Activated CD4-positive, alpha-beta T cell treated with anti-CD3 and anti-CD28 coated beads for 4 hours (primary cell): ENCODE measurements around the gene HLF.

ENCODE experiments used
- DNase-seq, 2 donors: peaks; one replicate each; pipeline ENCODE4 v3.0.0-alpha.2; 2020

The HLF gene

GRCh38 chr17:55278173-55278961, 13.6 kb downstream of the HLF start:
- no peak for DNase-seq

- no peak for DNase-seq
Observed at GRCh38 chr17:55279203-55279602, 14.4 kb downstream of the HLF start.

- no peak for DNase-seq
Observed at GRCh38 chr17:55279788-55280187, 15.0 kb downstream of the HLF start.

GRCh38 chr17:55280212-55280611, 15.5 kb downstream of the HLF start:
- DNase-seq = no peak

- no peak for DNase-seq
Observed at GRCh38 chr17:55281649-55282378, 17.1 kb downstream of the HLF start.

GRCh38 chr17:55282379-55282702, 17.6 kb downstream of the HLF start:
- no peak for DNase-seq

- no peak for DNase-seq
Observed at GRCh38 chr17:55282741-55283140, 18.0 kb downstream of the HLF start.

GRCh38 chr17:55283256-55283965, 18.7 kb downstream of the HLF start:
- no peak for DNase-seq

GRCh38 chr17:55284001-55284884, 19.5 kb downstream of the HLF start:
- DNase-seq = no peak

GRCh38 chr17:55284944-55285339, 20.2 kb downstream of the HLF start:
- no peak for DNase-seq

GRCh38 chr17:55285340-55286301, 20.9 kb downstream of the HLF start:
- DNase-seq = no peak

GRCh38 chr17:55286681-55287589, 22.2 kb downstream of the HLF start:
- DNase-seq = no peak

GRCh38 chr17:55288356-55289105, 23.8 kb downstream of the HLF start:
- DNase-seq = no peak

GRCh38 chr17:55289106-55289446, 24.3 kb downstream of the HLF start:
- DNase-seq = no peak

GRCh38 chr17:55289978-55290377, 25.2 kb downstream of the HLF start:
- no peak for DNase-seq

GRCh38 chr17:55290492-55291113, 25.8 kb downstream of the HLF start:
- no peak for DNase-seq

- DNase-seq = no peak
Observed at GRCh38 chr17:55291114-55291507, 26.4 kb downstream of the HLF start.

GRCh38 chr17:55292094-55292493, 27.3 kb downstream of the HLF start:
- no peak for DNase-seq

- no peak for DNase-seq
Observed at GRCh38 chr17:55294042-55294751, 29.4 kb downstream of the HLF start.
